ES-I3 (cell line): Measurements from ENCODE around the gene SPATA32.
"Not testable (repeated sequence)": the region's sequence is repeated elsewhere in the genome, so short reads cannot be mapped to it uniquely, and the experiment has no call there.

Experiments used
- H3K36me3 ChIP-seq: 2 replicates; pipeline ENCODE4 v1.6.1; 2013; ENCODE audit warnings: mild to moderate bottlenecking, low read length, control low read depth, moderate library complexity; ENCODE audit not compliant: insufficient read depth
- H3K4me1 ChIP-seq: 2 replicates; pipeline ENCODE4 v1.6.1; 2013; ENCODE audit warnings: mild to moderate bottlenecking, control low read depth, low read length; ENCODE audit not compliant: insufficient read depth
- H3K9ac ChIP-seq: 2 replicates; pipeline ENCODE4 v1.6.1; 2013; ENCODE audit warnings: low read depth, mild to moderate bottlenecking, low read length, moderate library complexity
- H3K9me3 ChIP-seq: 2 replicates; pipeline ENCODE4 v1.6.1; 2013; ENCODE audit warnings: mild to moderate bottlenecking, low read length, moderate library complexity; ENCODE audit not compliant: control insufficient read depth, insufficient read depth

The SPATA32 gene

DNA sequence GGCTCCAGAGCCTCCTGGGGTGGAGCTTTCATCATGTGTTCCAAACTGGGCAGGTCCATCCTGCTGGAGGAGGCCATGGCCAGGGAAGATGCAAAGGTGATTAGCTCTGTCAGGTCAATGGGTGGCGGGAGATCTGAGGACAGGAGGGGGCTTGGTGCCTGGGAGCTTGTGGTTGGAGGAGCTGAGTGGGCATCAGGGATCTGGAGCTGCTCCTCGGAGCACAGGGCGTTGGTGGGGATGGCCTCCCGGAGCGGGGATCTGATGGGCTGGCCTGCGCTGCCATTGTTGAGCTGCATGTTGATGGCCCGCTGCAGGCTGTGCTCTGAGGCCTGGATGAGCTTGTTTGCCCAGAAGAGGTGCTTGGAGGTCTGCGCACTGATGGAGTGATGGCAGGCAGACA is 6.5 kb downstream of the SPATA32 start:
- no peaks in the 10 kb centered on the region for H3K9me3 ChIP-seq
- no peak overlapping the region for H3K9ac ChIP-seq
- no peaks in the 10 kb centered on the region for H3K36me3 ChIP-seq
- peaks cover 5% of the 10 kb centered on the region for H3K4me1 ChIP-seq

DNA sequence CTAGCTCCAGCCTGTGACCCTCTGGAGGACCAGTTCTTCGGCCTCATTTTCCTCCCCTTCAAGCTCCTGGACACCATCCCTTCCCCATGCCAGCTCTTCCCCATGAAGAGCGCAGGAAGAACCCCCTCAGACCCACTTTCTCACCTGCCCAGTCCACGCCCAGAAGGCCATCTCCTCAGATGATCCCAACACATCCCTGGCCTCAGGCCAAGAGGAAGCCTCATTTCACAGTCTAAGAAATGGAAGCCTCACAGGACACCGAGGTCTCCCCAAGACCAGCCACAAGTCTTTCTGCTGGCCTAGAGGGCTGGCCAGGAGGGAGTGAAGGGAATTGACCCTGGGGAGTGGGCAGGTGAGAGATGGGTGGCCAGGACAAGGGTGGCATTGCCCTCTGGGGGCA is 8.0 kb downstream of the SPATA32 start:
- no peaks in the 10 kb centered on the region for H3K36me3 ChIP-seq

DNA sequence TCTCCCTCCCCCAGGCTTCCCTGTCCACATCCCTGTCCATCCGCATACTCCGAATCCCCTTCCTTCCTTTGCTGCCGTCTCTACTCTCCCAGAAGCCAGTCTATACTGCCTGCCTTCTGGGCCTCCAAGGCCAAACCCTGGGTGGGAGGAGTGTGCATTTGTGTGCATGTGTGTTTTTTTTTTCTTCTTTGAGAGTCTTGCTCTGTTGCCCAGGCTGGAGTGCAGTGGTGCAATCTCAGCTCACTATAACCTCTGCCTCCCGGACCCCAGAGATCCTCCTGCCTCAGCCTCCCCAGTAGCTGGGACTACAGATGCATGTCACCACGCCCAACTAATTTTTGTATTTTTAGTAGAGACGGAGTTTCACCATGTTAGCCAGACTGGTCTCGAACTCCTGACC is 8.7 kb downstream of the SPATA32 start:
- H3K4me1 ChIP-seq, result peaks cover 12% of the 10 kb centered on the region
- H3K36me3 ChIP-seq, H3K9ac ChIP-seq, H3K9me3 ChIP-seq: not testable (repeated sequence)

More for the DNA sequence above, 8.0 kb downstream of the SPATA32 start:
- peaks cover 7% of the 10 kb centered on the region for H3K4me1 ChIP-seq
- H3K9me3 ChIP-seq, result no peaks in the 10 kb centered on the region
- no peak overlapping the region for H3K9ac ChIP-seq

DNA sequence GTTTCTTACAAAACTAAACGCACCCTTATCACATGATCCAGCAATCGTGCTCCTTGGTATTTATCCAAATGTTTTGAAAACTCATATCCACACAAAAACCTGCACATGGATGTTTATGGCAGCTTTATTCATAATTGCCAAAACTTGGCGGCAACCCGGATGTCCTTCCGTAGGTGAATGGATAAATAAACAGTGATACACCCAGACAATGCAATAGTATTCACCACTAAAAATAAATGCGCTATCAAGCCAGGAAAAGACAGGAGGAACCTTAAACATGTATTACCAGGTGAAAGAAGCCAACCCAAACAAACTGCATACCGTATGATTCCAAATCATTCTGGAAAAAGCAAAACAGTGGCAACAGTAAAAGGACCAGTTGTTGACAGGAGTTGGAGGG is 10.0 kb downstream of the SPATA32 start:
- Histone ChIP-seq H3K9ac (no peak overlapping the region), H3K4me1 (peaks cover 12% of the 10 kb centered on the region), H3K36me3 (no peaks in the 10 kb centered on the region), H3K9me3 (no peaks in the 10 kb centered on the region)

DNA sequence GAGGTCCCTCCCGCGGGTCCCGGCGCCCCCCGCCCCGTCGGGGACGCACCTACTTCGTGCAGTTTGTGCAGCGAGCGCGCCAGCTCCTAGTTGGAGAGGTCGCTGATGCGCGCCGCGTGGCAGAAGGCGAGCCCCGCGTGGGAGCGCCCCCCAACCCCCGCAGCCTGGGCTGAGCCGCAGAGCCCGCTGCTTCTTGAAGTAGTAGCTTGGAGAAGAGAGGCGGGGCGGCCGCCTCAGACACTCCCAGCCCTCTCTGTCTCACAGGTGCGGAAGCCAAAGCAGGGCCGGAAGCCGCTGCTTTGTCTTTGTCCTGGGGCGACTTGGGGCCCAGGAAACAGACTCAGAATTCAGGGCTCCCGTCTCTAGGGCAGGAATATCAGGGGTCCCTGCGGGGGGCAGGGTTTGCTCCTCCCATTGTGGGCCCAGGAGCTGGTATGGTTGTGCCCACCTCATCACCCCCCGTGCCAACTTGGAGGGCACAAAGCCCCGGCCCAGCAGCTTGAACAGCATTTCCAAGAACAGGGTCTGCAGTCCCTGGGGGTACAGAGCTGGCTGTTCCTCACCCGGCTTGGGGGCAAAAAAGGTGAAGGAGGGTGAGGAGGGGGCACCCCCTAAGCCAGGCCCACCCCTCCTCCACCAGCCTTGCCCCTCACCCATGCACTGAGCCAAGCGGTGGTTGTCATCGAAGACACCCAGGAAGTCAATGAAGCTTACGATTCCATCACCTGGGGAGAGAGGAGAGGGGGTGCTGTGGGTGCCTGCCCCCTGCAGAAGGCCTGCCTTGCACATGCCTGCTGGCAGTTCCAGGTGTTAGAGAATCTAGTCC is 13.5 kb downstream of the SPATA32 start:
- Histone ChIP-seq H3K4me1 (peaks cover 9% of the 10 kb centered on the region; the same call in 1 of the 2 replicates), H3K9ac (peak overlapping the region; percentile 85), H3K36me3 (no peaks in the 10 kb centered on the region), H3K9me3 (no peaks in the 10 kb centered on the region)

DNA sequence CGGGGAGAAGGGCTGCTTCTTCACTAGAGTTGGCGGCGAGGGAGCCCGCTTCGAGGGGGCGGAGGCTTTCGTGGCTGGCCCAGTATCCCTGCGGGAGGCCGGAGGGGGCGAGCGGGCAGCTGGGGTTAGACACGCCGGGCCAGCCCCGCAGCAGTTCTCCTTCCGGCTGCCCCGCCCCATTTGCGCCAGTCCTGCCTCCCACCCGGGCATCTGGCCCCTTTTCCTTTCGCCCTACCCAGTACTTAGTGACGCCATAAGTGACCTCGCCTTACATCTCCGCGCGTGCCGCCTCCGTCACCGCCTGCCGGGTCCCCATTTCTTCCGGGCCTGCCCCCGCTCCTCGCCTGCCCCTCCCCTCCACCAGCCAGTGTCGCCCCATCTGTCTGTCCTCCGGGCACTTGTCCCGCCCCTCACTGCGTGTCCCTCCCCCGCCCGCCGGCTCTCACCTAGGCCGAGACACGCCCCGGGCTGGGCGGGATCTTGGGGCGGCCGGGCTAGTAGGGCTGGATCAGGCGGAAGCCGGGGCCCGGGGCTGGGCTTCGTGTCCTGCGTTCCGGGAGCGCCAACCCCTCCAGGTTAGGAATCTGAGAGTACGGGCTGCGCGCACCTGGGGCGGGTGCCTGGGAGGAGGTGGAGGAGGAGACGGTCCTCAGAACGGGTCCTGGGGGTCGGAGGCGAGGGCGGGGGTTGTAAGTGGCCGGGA is 14.3 kb downstream of the SPATA32 start:
- Histone ChIP-seq H3K9ac (peak overlapping the region; percentile 85), H3K4me1 (peaks cover 9% of the 10 kb centered on the region; the same call in 1 of the 2 replicates), H3K36me3 (no peaks in the 10 kb centered on the region), H3K9me3 (no peaks in the 10 kb centered on the region)

DNA sequence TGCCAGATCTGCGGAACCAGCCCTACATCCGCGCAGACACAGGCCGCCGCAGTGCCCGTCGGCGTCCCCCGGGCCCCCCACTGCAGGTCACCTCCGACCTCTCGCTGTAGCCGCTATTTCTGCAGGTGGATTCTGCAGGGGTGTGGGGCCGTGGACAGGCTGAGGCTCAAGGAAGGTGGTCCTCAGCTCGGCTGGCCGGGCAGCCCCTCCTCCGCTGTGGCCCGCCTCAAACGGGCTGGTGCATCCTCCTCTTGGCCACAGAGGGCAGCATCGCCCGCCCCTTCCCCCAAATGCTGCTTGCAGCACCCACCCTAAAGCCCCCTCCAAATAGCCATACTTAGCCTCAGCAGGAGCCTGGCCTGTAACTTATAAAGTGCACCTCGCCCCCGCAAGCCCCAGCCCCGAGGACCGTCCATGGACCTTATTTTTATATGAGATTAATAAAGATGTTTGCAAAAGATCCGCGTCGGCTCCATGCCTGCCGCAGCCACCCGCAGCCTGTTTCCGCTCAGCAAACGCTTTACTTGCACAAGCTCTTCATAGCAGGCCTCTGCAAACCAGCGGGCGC is 14.9 kb downstream of the SPATA32 start:
- H3K4me1 ChIP-seq, result peaks cover 9% of the 10 kb centered on the region; the same call in 1 of the 2 replicates
- no peaks in the 10 kb centered on the region for H3K36me3 ChIP-seq
- H3K9me3 ChIP-seq, result no peaks in the 10 kb centered on the region
- H3K9ac ChIP-seq, result peak overlapping the region; percentile 85

DNA sequence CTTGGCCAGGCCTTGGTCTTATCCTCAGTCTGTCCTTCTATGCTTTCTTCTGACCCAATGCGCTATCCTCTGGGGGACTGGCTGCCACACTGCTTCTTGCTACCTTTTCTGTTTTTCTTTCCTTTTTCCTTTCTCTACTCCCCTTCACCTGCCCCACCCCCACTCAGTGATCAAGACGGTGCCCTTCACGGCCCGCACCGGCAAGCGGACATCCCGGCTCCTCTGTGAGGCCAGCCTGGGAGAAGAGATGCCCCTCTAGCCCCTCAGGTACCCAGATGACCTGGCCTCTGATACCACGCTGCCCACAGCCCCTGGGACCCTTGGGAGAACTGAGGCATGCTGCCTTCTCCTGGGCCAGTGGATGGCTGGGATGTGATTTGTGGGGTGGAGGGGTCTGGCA is 15.6 kb downstream of the SPATA32 start:
- Histone ChIP-seq H3K36me3 (no peaks in the 10 kb centered on the region), H3K9ac (peak overlapping the region; percentile 85; the same call in 1 of the 2 replicates), H3K4me1 (peaks cover 9% of the 10 kb centered on the region; the same call in 1 of the 2 replicates)

DNA sequence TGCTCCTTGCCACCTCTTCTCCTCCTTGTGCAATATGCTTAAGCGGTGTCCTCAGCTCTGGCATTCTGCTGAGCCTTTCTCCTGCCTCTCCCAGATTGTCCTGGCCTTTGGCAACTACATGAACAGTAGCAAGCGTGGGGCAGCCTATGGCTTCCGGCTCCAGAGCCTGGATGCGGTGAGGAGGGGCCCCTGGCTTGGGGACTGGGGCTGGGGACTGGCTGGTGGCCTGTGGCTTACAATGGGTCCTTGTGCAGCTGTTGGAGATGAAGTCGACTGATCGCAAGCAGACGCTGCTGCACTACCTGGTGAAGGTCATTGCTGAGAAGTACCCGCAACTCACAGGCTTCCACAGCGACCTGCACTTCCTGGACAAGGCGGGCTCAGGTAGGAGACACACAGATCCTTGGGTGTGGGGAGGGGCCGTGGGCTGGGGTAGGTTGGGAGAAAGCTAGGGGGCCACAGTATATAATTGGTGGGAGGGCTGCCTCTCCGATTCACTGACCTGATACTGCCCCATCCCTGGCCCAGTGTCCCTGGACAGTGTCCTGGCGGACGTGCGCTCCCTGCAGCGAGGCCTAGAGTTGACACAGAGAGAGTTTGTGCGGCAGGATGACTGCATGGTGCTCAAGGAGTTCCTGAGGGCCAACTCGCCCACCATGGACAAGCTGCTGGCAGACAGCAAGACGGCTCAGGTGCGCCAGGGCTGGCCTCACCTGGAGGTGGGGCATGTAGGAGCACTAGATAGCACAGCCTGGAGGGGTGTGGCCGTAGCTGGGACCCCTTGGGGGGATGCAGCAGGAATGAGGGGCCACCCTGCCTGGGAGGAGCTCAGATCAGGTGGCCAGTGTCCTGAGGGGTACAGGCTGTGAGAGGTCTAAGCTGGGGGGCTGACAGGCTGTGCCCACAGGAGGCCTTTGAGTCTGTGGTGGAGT is 16.9 kb downstream of the SPATA32 start:
- Histone ChIP-seq H3K4me1 (peaks cover 9% of the 10 kb centered on the region; the same call in 1 of the 2 replicates), H3K36me3 (no peaks in the 10 kb centered on the region), H3K9ac (no peak overlapping the region), H3K9me3 (no peaks in the 10 kb centered on the region)

More for the DNA sequence above, 15.6 kb downstream of the SPATA32 start:
- H3K9me3 ChIP-seq, result no peaks in the 10 kb centered on the region

DNA sequence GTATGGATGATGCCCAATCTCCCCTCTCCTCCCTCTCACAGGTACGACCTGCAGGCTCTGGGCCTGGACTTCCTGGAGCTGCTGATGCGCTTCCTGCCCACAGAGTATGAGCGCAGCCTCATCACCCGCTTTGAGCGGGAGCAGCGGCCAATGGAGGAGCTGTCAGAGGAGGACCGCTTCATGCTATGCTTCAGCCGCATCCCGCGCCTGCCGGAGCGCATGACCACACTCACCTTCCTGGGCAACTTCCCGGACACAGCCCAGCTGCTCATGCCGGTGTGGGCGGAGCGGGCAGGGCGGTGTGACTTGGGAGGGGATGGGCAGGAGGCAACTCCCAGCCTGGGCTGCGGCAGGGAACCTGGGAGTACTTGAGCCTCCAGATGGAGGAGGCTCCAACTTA is 18.1 kb downstream of the SPATA32 start:
- H3K36me3 ChIP-seq, result no peaks in the 10 kb centered on the region
- H3K4me1 ChIP-seq, result peaks cover 5% of the 10 kb centered on the region; the same call in 1 of the 2 replicates

DNA sequence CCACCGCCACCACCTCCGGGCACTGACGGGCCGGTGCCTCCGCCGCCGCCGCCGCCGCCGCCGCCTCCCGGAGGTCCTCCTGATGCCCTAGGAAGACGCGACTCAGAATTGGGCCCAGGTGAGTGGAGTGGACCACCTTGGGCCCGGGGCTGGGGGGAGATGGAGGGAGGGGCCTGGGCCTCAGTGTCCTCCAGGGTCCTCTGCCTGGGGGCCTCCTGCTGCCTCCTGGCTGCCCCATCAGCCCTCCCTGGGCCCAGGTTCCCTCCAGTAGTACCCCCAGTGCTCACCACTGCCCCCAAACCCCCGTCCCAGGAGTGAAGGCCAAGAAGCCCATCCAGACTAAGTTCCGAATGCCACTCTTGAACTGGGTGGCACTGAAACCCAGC is 19.9 kb downstream of the SPATA32 start:
- no peaks in the 10 kb centered on the region for H3K9me3 ChIP-seq
- peaks cover 2% of the 10 kb centered on the region; the same call in 1 of the 2 replicates for H3K4me1 ChIP-seq
- H3K9ac ChIP-seq, result peak overlapping the region; percentile 28; the same call in 1 of the 2 replicates
- H3K36me3 ChIP-seq, result no peaks in the 10 kb centered on the region

More for the DNA sequence above, 18.1 kb downstream of the SPATA32 start:
- no peaks in the 10 kb centered on the region for H3K9me3 ChIP-seq
- no peak overlapping the region for H3K9ac ChIP-seq

DNA sequence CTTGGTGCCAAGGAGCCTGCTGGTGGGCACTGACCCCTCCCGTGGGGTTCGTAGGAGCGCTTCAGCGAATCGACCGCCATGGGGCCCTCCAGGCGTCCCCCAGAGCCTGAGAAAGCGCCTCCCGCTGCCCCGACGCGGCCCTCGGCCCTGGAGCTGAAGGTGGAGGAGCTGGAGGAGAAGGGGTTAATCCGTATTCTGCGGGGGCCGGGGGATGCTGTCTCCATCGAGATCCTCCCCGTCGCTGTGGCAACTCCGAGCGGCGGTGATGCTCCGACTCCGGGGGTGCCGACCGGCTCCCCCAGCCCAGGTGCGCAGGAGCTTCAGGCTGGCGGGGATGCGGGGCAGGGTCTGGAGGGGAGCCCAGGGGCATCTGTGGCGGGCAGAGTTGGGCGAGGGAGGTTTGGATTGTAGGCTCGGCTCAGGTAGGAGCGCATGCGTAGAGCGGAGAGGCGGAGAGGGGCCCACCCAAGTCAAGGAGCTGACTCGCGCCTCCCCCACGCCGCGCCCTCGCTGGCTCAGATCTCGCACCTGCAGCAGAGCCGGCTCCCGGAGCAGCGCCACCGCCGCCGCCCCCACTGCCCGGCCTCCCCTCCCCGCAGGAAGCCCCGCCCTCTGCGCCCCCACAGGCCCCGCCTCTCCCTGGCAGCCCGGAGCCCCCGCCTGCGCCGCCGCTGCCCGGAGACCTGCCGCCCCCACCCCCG is 20.4 kb downstream of the SPATA32 start:
- H3K9me3 ChIP-seq, result no peaks in the 10 kb centered on the region
- peaks cover 1% of the 10 kb centered on the region; the same call in 1 of the 2 replicates for H3K4me1 ChIP-seq
- no peaks in the 10 kb centered on the region for H3K36me3 ChIP-seq
- H3K9ac ChIP-seq, result peak overlapping the region; percentile 91

DNA sequence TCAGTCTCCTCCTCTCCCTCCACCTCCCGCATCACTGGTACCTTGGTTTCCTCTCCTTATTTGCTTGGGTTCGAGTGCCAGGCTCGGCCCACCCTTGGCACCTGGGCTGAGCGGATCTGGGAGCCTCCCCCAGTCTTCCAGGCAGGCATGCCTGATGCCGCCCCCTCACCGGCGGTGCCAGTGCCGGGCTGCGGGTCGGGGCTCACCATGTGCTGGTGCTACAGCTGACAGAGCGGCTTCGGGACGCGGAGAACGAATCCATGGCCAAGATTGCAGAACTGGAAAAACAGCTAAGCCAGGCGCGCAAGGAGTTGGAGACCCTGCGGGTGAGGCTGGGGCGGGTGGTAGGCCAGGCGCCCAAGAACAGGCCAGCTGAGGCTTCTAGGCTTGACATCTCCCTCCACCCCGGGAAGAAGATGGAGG is 21.0 kb downstream of the SPATA32 start:
- Histone ChIP-seq H3K9ac (peak overlapping the region; percentile 91), H3K9me3 (no peaks in the 10 kb centered on the region), H3K4me1 (peaks cover 5% of the 10 kb centered on the region; the same call in 1 of the 2 replicates), H3K36me3 (no peaks in the 10 kb centered on the region)
